Neuron (in vitro differentiated cells): ENCODE data around the gene SYT1.

Experiments
- H2AFZ ChIP-seq: one replicate; pipeline ENCODE4 v1.6.1; 2013; ENCODE audit warnings: low read depth, mild to moderate bottlenecking, inconsistent platforms, low read length, moderate library complexity
- H3K27me3 ChIP-seq: one replicate; pipeline ENCODE4 v1.6.1; 2013; ENCODE audit warnings: low read length; ENCODE audit not compliant: insufficient read depth
- H3K36me3 ChIP-seq: one replicate; pipeline ENCODE4 v1.6.1; 2013; ENCODE audit warnings: low read length; ENCODE audit not compliant: insufficient read depth
- H3K4me1 ChIP-seq: one replicate; pipeline ENCODE4 v1.6.1; 2013; ENCODE audit warnings: low read length; ENCODE audit not compliant: insufficient read depth
- H3K4me3 ChIP-seq: 2 replicates; pipeline ENCODE4 v1.5.1; 2013; ENCODE audit warnings: mild to moderate bottlenecking, low read length, moderate library complexity
- H3K9me3 ChIP-seq: one replicate; pipeline ENCODE4 v1.6.1; 2013; ENCODE audit warnings: low read length

SYT1 gene

GRCh38 chr12:79114896-79115295 lies 250.3 kb downstream of the SYT1 start:
- no peaks in the 10 kb centered on the region for H3K36me3 ChIP-seq
- no peaks in the 10 kb centered on the region for H3K27me3 ChIP-seq
- no peaks in the 10 kb centered on the region for H3K4me1 ChIP-seq
- no peak overlapping the region for H3K4me3 ChIP-seq
- H3K9me3 ChIP-seq: no peaks in the 10 kb centered on the region
- H2AFZ ChIP-seq: no peak overlapping the region

- H3K36me3 ChIP-seq: no peaks in the 10 kb centered on the region
These were observed 251.2 kb downstream of the SYT1 start for GRCh38 chr12:79115743-79116142.

GRCh38 chr12:79119796-79120195 lies 255.2 kb downstream of the SYT1 start:
- H3K4me3 ChIP-seq: no peak overlapping the region
- no peak overlapping the region for H2AFZ ChIP-seq
- H3K27me3 ChIP-seq: no peaks in the 10 kb centered on the region
- H3K4me1 ChIP-seq: no peaks in the 10 kb centered on the region
- no peaks in the 10 kb centered on the region for H3K36me3 ChIP-seq
- no peaks in the 10 kb centered on the region for H3K9me3 ChIP-seq

More at GRCh38 chr12:79115743-79116142, 251.2 kb downstream of the SYT1 start:
- Histone ChIP-seq H3K27me3 (no peaks in the 10 kb centered on the region), H2AFZ (no peak overlapping the region), H3K4me3 (no peak overlapping the region), H3K9me3 (no peaks in the 10 kb centered on the region), H3K4me1 (no peaks in the 10 kb centered on the region)

GRCh38 chr12:79121486-79121885 lies 256.9 kb downstream of the SYT1 start:
- no peaks in the 10 kb centered on the region for H3K4me1 ChIP-seq
- H3K27me3 ChIP-seq: no peaks in the 10 kb centered on the region
- H3K4me3 ChIP-seq: no peak overlapping the region
- no peaks in the 10 kb centered on the region for H3K9me3 ChIP-seq
- no peak overlapping the region for H2AFZ ChIP-seq
- no peaks in the 10 kb centered on the region for H3K36me3 ChIP-seq

GRCh38 chr12:79124385-79124784 lies 259.8 kb downstream of the SYT1 start:
- Histone ChIP-seq H3K4me3 (no peak overlapping the region), H3K9me3 (no peaks in the 10 kb centered on the region), H3K27me3 (no peaks in the 10 kb centered on the region), H3K36me3 (no peaks in the 10 kb centered on the region), H3K4me1 (no peaks in the 10 kb centered on the region), H2AFZ (no peak overlapping the region)

- Histone ChIP-seq H3K36me3 (no peaks in the 10 kb centered on the region), H3K4me3 (no peak overlapping the region), H3K9me3 (no peaks in the 10 kb centered on the region), H3K4me1 (no peaks in the 10 kb centered on the region), H3K27me3 (no peaks in the 10 kb centered on the region), H2AFZ (no peak overlapping the region)
These were observed 260.8 kb downstream of the SYT1 start for GRCh38 chr12:79125358-79125757.

- Histone ChIP-seq H3K9me3 (no peaks in the 10 kb centered on the region), H3K4me3 (no peak overlapping the region), H3K27me3 (no peaks in the 10 kb centered on the region), H2AFZ (no peak overlapping the region), H3K4me1 (no peaks in the 10 kb centered on the region), H3K36me3 (no peaks in the 10 kb centered on the region)
These were observed 262.7 kb downstream of the SYT1 start for GRCh38 chr12:79127271-79127751.

GRCh38 chr12:79128956-79129355 lies 264.4 kb downstream of the SYT1 start:
- Histone ChIP-seq H3K4me3 (no peak overlapping the region), H2AFZ (no peak overlapping the region), H3K36me3 (no peaks in the 10 kb centered on the region), H3K27me3 (no peaks in the 10 kb centered on the region), H3K9me3 (no peaks in the 10 kb centered on the region), H3K4me1 (no peaks in the 10 kb centered on the region)

GRCh38 chr12:79138872-79139271 lies 274.3 kb downstream of the SYT1 start:
- H3K9me3 ChIP-seq: no peaks in the 10 kb centered on the region
- H3K27me3 ChIP-seq: no peaks in the 10 kb centered on the region
- no peak overlapping the region for H3K4me3 ChIP-seq
- H3K36me3 ChIP-seq: no peaks in the 10 kb centered on the region
- no peaks in the 10 kb centered on the region for H3K4me1 ChIP-seq
- H2AFZ ChIP-seq: no peak overlapping the region

GRCh38 chr12:79140711-79141110 lies 276.1 kb downstream of the SYT1 start:
- Histone ChIP-seq H3K4me1 (no peaks in the 10 kb centered on the region), H3K36me3 (no peaks in the 10 kb centered on the region), H3K4me3 (no peak overlapping the region), H3K27me3 (no peaks in the 10 kb centered on the region), H2AFZ (no peak overlapping the region), H3K9me3 (no peaks in the 10 kb centered on the region)

- Histone ChIP-seq H2AFZ (no peak overlapping the region), H3K9me3 (peaks cover 1% of the 10 kb centered on the region), H3K36me3 (no peaks in the 10 kb centered on the region), H3K27me3 (no peaks in the 10 kb centered on the region), H3K4me1 (no peaks in the 10 kb centered on the region), H3K4me3 (no peak overlapping the region)
These were observed 277.2 kb downstream of the SYT1 start for GRCh38 chr12:79141776-79142175.

- H3K4me3 ChIP-seq: no peak overlapping the region
- H3K4me1 ChIP-seq: no peaks in the 10 kb centered on the region
- H3K27me3 ChIP-seq: no peaks in the 10 kb centered on the region
- peaks cover 1% of the 10 kb centered on the region for H3K9me3 ChIP-seq
- H3K36me3 ChIP-seq: no peaks in the 10 kb centered on the region
- no peak overlapping the region for H2AFZ ChIP-seq
These were observed 279.2 kb downstream of the SYT1 start for GRCh38 chr12:79143803-79144202.

- H2AFZ ChIP-seq: no peak overlapping the region
- no peaks in the 10 kb centered on the region for H3K36me3 ChIP-seq
- no peaks in the 10 kb centered on the region for H3K27me3 ChIP-seq
- H3K4me3 ChIP-seq: no peak overlapping the region
- H3K4me1 ChIP-seq: no peaks in the 10 kb centered on the region
- no peaks in the 10 kb centered on the region for H3K9me3 ChIP-seq
These were observed 287.4 kb downstream of the SYT1 start for GRCh38 chr12:79151956-79152355.

GRCh38 chr12:79155683-79156082 lies 291.1 kb downstream of the SYT1 start:
- Histone ChIP-seq H3K4me3 (no peak overlapping the region), H2AFZ (no peak overlapping the region), H3K36me3 (no peaks in the 10 kb centered on the region), H3K4me1 (no peaks in the 10 kb centered on the region), H3K27me3 (no peaks in the 10 kb centered on the region), H3K9me3 (no peaks in the 10 kb centered on the region)
